ENCODE results near the gene PTGR1.

Gene PTGR1

GRCh38 chr9:111531716-111532115 lies 67.7 kb downstream of the PTGR1 start:
- DNase-seq = no peak

DNA sequence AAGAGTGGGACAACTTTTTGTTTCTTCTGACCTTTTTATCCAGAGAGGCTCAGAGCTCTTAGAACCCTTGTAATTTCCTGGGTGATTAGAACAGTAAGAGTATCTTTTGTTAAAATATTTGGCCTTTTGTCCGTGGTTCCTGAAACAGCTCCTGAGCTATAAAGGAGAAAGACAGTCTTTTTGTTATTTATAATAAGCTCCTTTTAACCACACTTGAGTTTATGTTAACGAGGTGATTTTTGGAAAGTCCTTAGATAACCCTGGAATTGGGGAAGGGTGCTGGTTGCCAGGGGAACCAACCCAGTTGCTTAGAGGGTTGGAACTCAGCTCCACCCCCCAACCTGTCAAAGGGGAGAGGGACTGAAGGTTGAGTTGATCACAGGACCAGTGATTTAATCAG lies 69.7 kb downstream of the PTGR1 start:
- no peak for DNase-seq

DNA sequence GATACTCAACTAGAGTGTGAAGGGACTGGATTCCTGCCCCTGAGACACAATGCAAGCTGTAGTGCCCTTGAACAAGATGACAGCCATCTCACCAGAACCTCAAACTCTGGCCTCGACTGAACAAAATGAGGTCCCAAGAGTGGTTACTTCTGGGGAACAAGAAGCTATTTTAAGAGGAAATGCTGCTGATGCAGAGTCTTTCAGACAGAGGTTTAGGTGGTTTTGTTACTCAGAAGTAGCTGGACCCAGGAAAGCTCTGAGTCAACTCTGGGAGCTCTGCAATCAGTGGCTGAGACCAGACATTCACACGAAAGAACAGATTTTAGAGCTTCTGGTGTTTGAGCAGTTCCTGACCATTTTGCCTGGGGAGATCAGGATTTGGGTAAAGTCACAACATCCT lies 72.1 kb downstream of the PTGR1 start:
- DNase-seq = no peak

- peak; percentile 67 for DNase-seq
Measured at GRCh38 chr9:111525056-111525977, 74.1 kb downstream of the PTGR1 start, which contains the start of gene ZNF483. Gene ZNF483 (plus strand): TSS chr9:111525179. CDS start chr9:111527396, 2,217 bp downstream.

- no peak for DNase-seq
Measured at GRCh38 chr9:111524731-111525055, 74.8 kb downstream of the PTGR1 start.

- peak; percentile 8 for DNase-seq
Measured at GRCh38 chr9:111516061-111516465, 83.4 kb downstream of the PTGR1 start.

DNA sequence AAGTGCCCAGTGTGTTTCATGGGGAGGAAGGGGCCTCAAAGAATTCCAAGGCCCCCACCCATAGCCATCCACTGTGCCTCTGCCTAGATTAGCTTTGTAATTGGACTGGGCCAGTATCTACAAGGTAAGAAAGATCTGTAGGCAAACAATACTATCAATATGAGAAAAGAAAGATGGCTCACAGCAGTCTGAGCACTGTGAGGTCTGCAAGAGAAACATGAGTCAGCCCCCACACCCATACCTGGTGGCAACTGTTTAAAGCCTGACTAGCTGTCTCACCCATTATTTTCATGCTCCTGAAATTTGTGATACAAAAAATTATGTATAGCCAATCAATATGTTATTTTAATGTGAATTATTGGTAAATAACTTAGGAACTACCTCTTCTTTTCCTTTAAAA lies 84.5 kb downstream of the PTGR1 start:
- DNase-seq = no peak
